IPS DF 6.9 (cell line): ENCODE data around the gene TGFBR3.

ENCODE experiments used
- DNase-seq: peaks from one replicate; pipeline ENCODE4 v3.0.0-alpha.2; 2013; ENCODE audit warnings: low read depth, low spot score
- H3K27ac ChIP-seq: one replicate; pipeline ENCODE4 v1.5.1; 2013; ENCODE audit warnings: low read length, control low read depth
- H3K27me3 ChIP-seq: 2 replicates; pipeline ENCODE4 v1.6.1; 2013; ENCODE audit warnings: mild to moderate bottlenecking, low read length; ENCODE audit not compliant: control insufficient read depth, insufficient read depth
- H3K36me3 ChIP-seq: 2 replicates; pipeline ENCODE4 v1.6.1; 2013; ENCODE audit warnings: low read length; ENCODE audit not compliant: control insufficient read depth, insufficient read depth
- H3K4me1 ChIP-seq: 2 replicates; pipeline ENCODE4 v1.6.1; 2013; ENCODE audit warnings: low read length; ENCODE audit not compliant: control insufficient read depth, insufficient read depth
- H3K4me3 ChIP-seq: 2 replicates; pipeline ENCODE4 v1.5.1; 2013; ENCODE audit warnings: mild to moderate bottlenecking, low read length
- H3K9me3 ChIP-seq: 2 replicates; pipeline ENCODE4 v1.6.1; 2013; ENCODE audit warnings: low read length, inconsistent platforms; ENCODE audit not compliant: control insufficient read depth, insufficient read depth
- WGBS: extraction: QIAGEN DNeasy Blood & Tissue Kit; methylation state at CpG from one replicate; pipeline ENCODE4 v1.1.7; 2013; ENCODE audit warnings: mixed read lengths, missing lambda C conversion rate; ENCODE audit not compliant: insufficient read length, insufficient coverage; 5-methylcytosine and 5-hydroxymethylcytosine counted together

TGFBR3 gene

GRCh38 chr1:91901231-91901630, 15.3 kb upstream of the TGFBR3 start:
- Histone ChIP-seq H3K4me1 (no peaks in the 10 kb centered on the region), H3K4me3 (no peak overlapping the region), H3K36me3 (no peaks in the 10 kb centered on the region), H3K27me3 (no peaks in the 10 kb centered on the region), H3K9me3 (no peaks in the 10 kb centered on the region), H3K27ac (no peak overlapping the region)
- DNase-seq, result no peak

- no peaks in the 10 kb centered on the region for H3K36me3 ChIP-seq
- no peaks in the 10 kb centered on the region for H3K9me3 ChIP-seq
- no peaks in the 10 kb centered on the region for H3K4me1 ChIP-seq
- H3K27ac ChIP-seq, result no peak overlapping the region
- no peak for DNase-seq
- WGBS, result no CpG with 5 or more reads among the region's 1 CpG
- no peak overlapping the region for H3K4me3 ChIP-seq
- H3K27me3 ChIP-seq, result no peaks in the 10 kb centered on the region
Measured at GRCh38 chr1:91900562-91900961, 14.6 kb upstream of the TGFBR3 start.

- 100% methylated on average over 4 of the region's 5 CpGs for WGBS
- Histone ChIP-seq H3K36me3 (no peaks in the 10 kb centered on the region), H3K4me3 (no peak overlapping the region), H3K9me3 (no peaks in the 10 kb centered on the region), H3K4me1 (peaks cover 1% of the 10 kb centered on the region), H3K27me3 (no peaks in the 10 kb centered on the region), H3K27ac (no peak overlapping the region)
- no peak for DNase-seq
Measured at GRCh38 chr1:91897016-91897415, 11.1 kb upstream of the TGFBR3 start.

GRCh38 chr1:91895832-91896556, 10.0 kb upstream of the TGFBR3 start:
- peaks cover 2% of the 10 kb centered on the region for H3K4me1 ChIP-seq

GRCh38 chr1:91894036-91894761, 8.2 kb upstream of the TGFBR3 start:
- H3K36me3 ChIP-seq, result no peaks in the 10 kb centered on the region
- WGBS, result no CpG with 5 or more reads among the region's 5 CpGs
- H3K27ac ChIP-seq, result no peak overlapping the region

More at GRCh38 chr1:91895832-91896556, 10.0 kb upstream of the TGFBR3 start:
- H3K36me3 ChIP-seq, result no peaks in the 10 kb centered on the region
- no CpG with 5 or more reads among the region's 2 CpGs for WGBS
- DNase-seq, result no peak
- no peaks in the 10 kb centered on the region for H3K9me3 ChIP-seq
- no peak overlapping the region for H3K27ac ChIP-seq
- H3K4me3 ChIP-seq, result no peak overlapping the region
- H3K27me3 ChIP-seq, result no peaks in the 10 kb centered on the region

GRCh38 chr1:91891969-91892368, 6.0 kb upstream of the TGFBR3 start:
- no peaks in the 10 kb centered on the region for H3K9me3 ChIP-seq
- no peak for DNase-seq
- H3K27me3 ChIP-seq, result peaks cover under 1% of the 10 kb centered on the region; the same call in 1 of the 2 replicates
- no CpG with 5 or more reads among the region's 1 CpG for WGBS
- no peak overlapping the region for H3K4me3 ChIP-seq
- H3K27ac ChIP-seq, result no peak overlapping the region
- H3K36me3 ChIP-seq, result no peaks in the 10 kb centered on the region
- H3K4me1 ChIP-seq, result peaks cover 2% of the 10 kb centered on the region

More at GRCh38 chr1:91894036-91894761, 8.2 kb upstream of the TGFBR3 start:
- H3K9me3 ChIP-seq, result no peaks in the 10 kb centered on the region
- no peaks in the 10 kb centered on the region for H3K27me3 ChIP-seq
- no peak for DNase-seq
- peaks cover 2% of the 10 kb centered on the region for H3K4me1 ChIP-seq
- no peak overlapping the region for H3K4me3 ChIP-seq

GRCh38 chr1:91891454-91891853, 5.5 kb upstream of the TGFBR3 start:
- Histone ChIP-seq H3K9me3 (no peaks in the 10 kb centered on the region), H3K27ac (no peak overlapping the region), H3K36me3 (no peaks in the 10 kb centered on the region), H3K4me3 (no peak overlapping the region), H3K27me3 (peaks cover 3% of the 10 kb centered on the region; the same call in 1 of the 2 replicates), H3K4me1 (peaks cover 2% of the 10 kb centered on the region)
- DNase-seq, result no peak
- no CpG with 5 or more reads among the region's 3 CpGs for WGBS

- no peaks in the 10 kb centered on the region for H3K9me3 ChIP-seq
- DNase-seq, result no peak
- peaks cover 2% of the 10 kb centered on the region for H3K4me1 ChIP-seq
- WGBS, result no CpG with 5 or more reads among the region's 5 CpGs
- peaks cover 8% of the 10 kb centered on the region; the same call in 1 of the 2 replicates for H3K27me3 ChIP-seq
- no peaks in the 10 kb centered on the region for H3K36me3 ChIP-seq
- H3K27ac ChIP-seq, result no peak overlapping the region
- no peak overlapping the region for H3K4me3 ChIP-seq
Measured at GRCh38 chr1:91889717-91890459, 3.9 kb upstream of the TGFBR3 start.

- Histone ChIP-seq H3K4me1 (no peaks in the 10 kb centered on the region; the same call in 1 of the 2 replicates), H3K27ac (no peak overlapping the region)
- WGBS, result no CpG with 5 or more reads among the region's 42 CpGs
Measured at GRCh38 chr1:91885213-91885715, 687 bp downstream of the TGFBR3 start.

More at GRCh38 chr1:91885213-91885715, 687 bp downstream of the TGFBR3 start:
- no peaks in the 10 kb centered on the region for H3K36me3 ChIP-seq
- H3K4me3 ChIP-seq, result peak overlapping the region; percentile 76
- DNase-seq, result no peak
- no peaks in the 10 kb centered on the region for H3K9me3 ChIP-seq
- peaks cover 14% of the 10 kb centered on the region for H3K27me3 ChIP-seq
